Measurements from ENCODE around the gene MOCS3.
A peak's percentile ranks its signal among the peaks of the same experiment; 100 is the strongest.

Gene MOCS3

GRCh38 chr20:50932691-50933280 is 25.8 kb upstream of the MOCS3 start:
- H3K27ac ChIP-seq (ENCODE audit: low read depth, low read length): peak overlapping the region; percentile 96
- no peak overlapping the region for H3K4me3 ChIP-seq (ENCODE audit: low read depth, low read length)
- peaks cover 21% of the 10 kb centered on the region for H3K4me1 ChIP-seq (ENCODE audit: control insufficient read depth, insufficient read depth, low read length)
- H3K36me3 ChIP-seq (ENCODE audit: control insufficient read depth, insufficient read depth, low read length): peaks cover 76% of the 10 kb centered on the region
- H3K9ac ChIP-seq (ENCODE audit: low read depth, low read length): no peak overlapping the region
- no peaks in the 10 kb centered on the region for H3K9me3 ChIP-seq (ENCODE audit: control insufficient read depth, insufficient read depth, low read length)
- no peaks in the 10 kb centered on the region for H3K27me3 ChIP-seq (ENCODE audit: control insufficient read depth, insufficient read depth, low read length)

GRCh38 chr20:50933589-50933988 is 25.0 kb upstream of the MOCS3 start:
- no peaks in the 10 kb centered on the region for H3K27me3 ChIP-seq (ENCODE audit: control insufficient read depth, insufficient read depth, low read length)
- no peak overlapping the region for H3K9ac ChIP-seq (ENCODE audit: low read depth, low read length)
- no peak overlapping the region for H3K27ac ChIP-seq (ENCODE audit: low read depth, low read length)
- H3K4me3 ChIP-seq (ENCODE audit: low read depth, low read length): no peak overlapping the region
- no peaks in the 10 kb centered on the region for H3K9me3 ChIP-seq (ENCODE audit: control insufficient read depth, insufficient read depth, low read length)
- H3K4me1 ChIP-seq (ENCODE audit: control insufficient read depth, insufficient read depth, low read length): peaks cover 14% of the 10 kb centered on the region
- peaks cover 72% of the 10 kb centered on the region for H3K36me3 ChIP-seq (ENCODE audit: control insufficient read depth, insufficient read depth, low read length)

- no peaks in the 10 kb centered on the region for H3K9me3 ChIP-seq (ENCODE audit: control insufficient read depth, insufficient read depth, low read length)
- peaks cover 84% of the 10 kb centered on the region for H3K36me3 ChIP-seq (ENCODE audit: control insufficient read depth, insufficient read depth, low read length)
- no peaks in the 10 kb centered on the region for H3K27me3 ChIP-seq (ENCODE audit: control insufficient read depth, insufficient read depth, low read length)
- no peak overlapping the region for H3K9ac ChIP-seq (ENCODE audit: low read depth, low read length)
- no peaks in the 10 kb centered on the region for H3K4me1 ChIP-seq (ENCODE audit: control insufficient read depth, insufficient read depth, low read length)
- no peak overlapping the region for H3K27ac ChIP-seq (ENCODE audit: low read depth, low read length)
- no peak overlapping the region for H3K4me3 ChIP-seq (ENCODE audit: low read depth, low read length)
These were observed 15.5 kb upstream of the MOCS3 start for GRCh38 chr20:50943069-50943468.

- Histone ChIP-seq H3K9ac (ENCODE audit: low read depth, low read length) (no peak overlapping the region), H3K9me3 (ENCODE audit: control insufficient read depth, insufficient read depth, low read length) (no peaks in the 10 kb centered on the region), H3K4me1 (ENCODE audit: control insufficient read depth, insufficient read depth, low read length) (no peaks in the 10 kb centered on the region), H3K27ac (ENCODE audit: low read depth, low read length) (no peak overlapping the region), H3K27me3 (ENCODE audit: control insufficient read depth, insufficient read depth, low read length) (no peaks in the 10 kb centered on the region), H3K36me3 (ENCODE audit: control insufficient read depth, insufficient read depth, low read length) (peaks cover 87% of the 10 kb centered on the region), H3K4me3 (ENCODE audit: low read depth, low read length) (no peak overlapping the region)
These were observed 10.4 kb upstream of the MOCS3 start for GRCh38 chr20:50948132-50948785.

- H3K27ac ChIP-seq (ENCODE audit: low read depth, low read length): no peak overlapping the region
- H3K9ac ChIP-seq (ENCODE audit: low read depth, low read length): no peak overlapping the region
- H3K4me1 ChIP-seq (ENCODE audit: control insufficient read depth, insufficient read depth, low read length): peaks cover 3% of the 10 kb centered on the region; the same call in 1 of the 2 replicates
- H3K36me3 ChIP-seq (ENCODE audit: control insufficient read depth, insufficient read depth, low read length): peaks cover 67% of the 10 kb centered on the region
- H3K27me3 ChIP-seq (ENCODE audit: control insufficient read depth, insufficient read depth, low read length): no peaks in the 10 kb centered on the region
- no peak overlapping the region for H3K4me3 ChIP-seq (ENCODE audit: low read depth, low read length)
- no peaks in the 10 kb centered on the region for H3K9me3 ChIP-seq (ENCODE audit: control insufficient read depth, insufficient read depth, low read length)
These were observed 5.4 kb upstream of the MOCS3 start for GRCh38 chr20:50953196-50953595.

GRCh38 chr20:50953821-50954220 is 4.8 kb upstream of the MOCS3 start:
- H3K4me3 ChIP-seq (ENCODE audit: low read depth, low read length): no peak overlapping the region
- H3K36me3 ChIP-seq (ENCODE audit: control insufficient read depth, insufficient read depth, low read length): peaks cover 61% of the 10 kb centered on the region
- peaks cover 3% of the 10 kb centered on the region; the same call in 1 of the 2 replicates for H3K4me1 ChIP-seq (ENCODE audit: control insufficient read depth, insufficient read depth, low read length)
- no peaks in the 10 kb centered on the region for H3K27me3 ChIP-seq (ENCODE audit: control insufficient read depth, insufficient read depth, low read length)
- no peak overlapping the region for H3K27ac ChIP-seq (ENCODE audit: low read depth, low read length)
- no peaks in the 10 kb centered on the region for H3K9me3 ChIP-seq (ENCODE audit: control insufficient read depth, insufficient read depth, low read length)
- no peak overlapping the region for H3K9ac ChIP-seq (ENCODE audit: low read depth, low read length)

GRCh38 chr20:50957276-50957675 is 1.3 kb upstream of the MOCS3 start:
- H3K27ac ChIP-seq (ENCODE audit: low read depth, low read length): peak overlapping the region; percentile 94
- peaks cover 9% of the 10 kb centered on the region for H3K4me1 ChIP-seq (ENCODE audit: control insufficient read depth, insufficient read depth, low read length)
- H3K9ac ChIP-seq (ENCODE audit: low read depth, low read length): peak overlapping the region; percentile 99

GRCh38 chr20:50957798-50958614 is 612 bp upstream of the MOCS3 start, which contains the start of gene DPM1:
Gene DPM1 (minus strand): TSS chr20:50958532. CDS start chr20:50958523, 9 bp downstream.
- Histone ChIP-seq H3K4me3 (ENCODE audit: low read depth, low read length) (peak within 1 kb of the TSS; percentile 96), H3K4me1 (ENCODE audit: control insufficient read depth, insufficient read depth, low read length) (peaks cover 9% of the 10 kb centered on the region), H3K36me3 (ENCODE audit: control insufficient read depth, insufficient read depth, low read length) (peaks cover 30% of the 10 kb centered on the region), H3K27me3 (ENCODE audit: control insufficient read depth, insufficient read depth, low read length) (no peaks in the 10 kb centered on the region), H3K9ac (ENCODE audit: low read depth, low read length) (peak within 1 kb of the TSS; percentile 99), H3K9me3 (ENCODE audit: control insufficient read depth, insufficient read depth, low read length) (no peaks in the 10 kb centered on the region), H3K27ac (ENCODE audit: low read depth, low read length) (peak within 1 kb of the TSS; percentile 94)

More at GRCh38 chr20:50957276-50957675, 1.3 kb upstream of the MOCS3 start:
- Histone ChIP-seq H3K9me3 (ENCODE audit: control insufficient read depth, insufficient read depth, low read length) (no peaks in the 10 kb centered on the region), H3K4me3 (ENCODE audit: low read depth, low read length) (peak overlapping the region; percentile 96), H3K27me3 (ENCODE audit: control insufficient read depth, insufficient read depth, low read length) (no peaks in the 10 kb centered on the region), H3K36me3 (ENCODE audit: control insufficient read depth, insufficient read depth, low read length) (peaks cover 37% of the 10 kb centered on the region)

GRCh38 chr20:50959543-50960126 is 1.0 kb downstream of the MOCS3 start:
- H3K27me3 ChIP-seq (ENCODE audit: control insufficient read depth, insufficient read depth, low read length): no peaks in the 10 kb centered on the region
- peak overlapping the region; percentile 99; the same call in 1 of the 2 replicates for H3K9ac ChIP-seq (ENCODE audit: low read depth, low read length)
- H3K4me1 ChIP-seq (ENCODE audit: control insufficient read depth, insufficient read depth, low read length): peaks cover 9% of the 10 kb centered on the region
- H3K9me3 ChIP-seq (ENCODE audit: control insufficient read depth, insufficient read depth, low read length): no peaks in the 10 kb centered on the region
- H3K27ac ChIP-seq (ENCODE audit: low read depth, low read length): no peak overlapping the region
- peak overlapping the region; percentile 96 for H3K4me3 ChIP-seq (ENCODE audit: low read depth, low read length)
- H3K36me3 ChIP-seq (ENCODE audit: control insufficient read depth, insufficient read depth, low read length): peaks cover 14% of the 10 kb centered on the region

GRCh38 chr20:50967586-50967985 is 9.0 kb downstream of the MOCS3 start:
- Histone ChIP-seq H3K9ac (ENCODE audit: low read depth, low read length) (no peak overlapping the region), H3K27me3 (ENCODE audit: control insufficient read depth, insufficient read depth, low read length) (no peaks in the 10 kb centered on the region), H3K4me1 (ENCODE audit: control insufficient read depth, insufficient read depth, low read length) (0 out of 2 replicates have a peak, but pooled peaks cover 5% of the 10 kb centered on the region), H3K36me3 (ENCODE audit: control insufficient read depth, insufficient read depth, low read length) (no peaks in the 10 kb centered on the region), H3K4me3 (ENCODE audit: low read depth, low read length) (no peak overlapping the region), H3K9me3 (ENCODE audit: control insufficient read depth, insufficient read depth, low read length) (no peaks in the 10 kb centered on the region), H3K27ac (ENCODE audit: low read depth, low read length) (no peak overlapping the region)

All from HUES48 (cell line).